WTC11 (cell line): Measurements from ENCODE around the gene PDS5A. TPM values are rescaled to one million over a fixed set of nuclear protein-coding genes. Genes with fewer than 3 reads are reported as not detected.

ENCODE experiments used
- ATAC-seq: fragments of 200-7000 bp; cut with Tn5 transposase; 2 replicates; pipeline ENCODE4 v1.10.0; 2021; ENCODE audit warnings: mild to moderate bottlenecking, moderate library complexity
- CTCF ChIA-PET: fragments of 300-600 bp; sonication (Branson Sonifier 250); formaldehyde crosslinking; loops from one replicate; lab custom pipeline; 2021; ENCODE audit warnings: antibody characterized with exemption; lab: Charles Lee
- POLR2A ChIA-PET: fragments of 350-600 bp; sonication (Branson Sonifier 250); formaldehyde crosslinking; loops from one replicate; lab custom pipeline; 2021; ENCODE audit warnings: antibody characterized with exemption; lab: Charles Lee
- DNase-seq: peaks from one replicate; pipeline ENCODE4 v3.0.0; 2021; ENCODE audit warnings: low spot score
- H3K27ac Mint-ChIP-seq: 2 replicates; pipeline ENCODE4 v1.8.0; 2021; ENCODE audit warnings: mixed read lengths
- H3K27me3 Mint-ChIP-seq: 2 replicates; pipeline ENCODE4 v1.8.0; 2021; ENCODE audit warnings: low read depth, mild to moderate bottlenecking, moderate library complexity, mixed read lengths
- H3K36me3 Mint-ChIP-seq: 2 replicates; pipeline ENCODE4 v1.8.0; 2021; ENCODE audit warnings: mixed read lengths
- H3K4me1 Mint-ChIP-seq: 2 replicates; pipeline ENCODE4 v1.8.0; 2022; ENCODE audit warnings: mixed read lengths
- H3K4me3 Mint-ChIP-seq: 2 replicates; pipeline ENCODE4 v1.8.0; 2021; ENCODE audit warnings: mild to moderate bottlenecking, moderate library complexity, mixed read lengths
- H3K9me3 Mint-ChIP-seq: 2 replicates; pipeline ENCODE4 v1.8.0; 2021; ENCODE audit warnings: mixed read lengths
- ARID4B ChIP-seq: sonication (generic); formaldehyde crosslinking; IDR thresholded peaks from 2 replicates; pipeline ENCODE4 v1.8.0; 2023; ENCODE audit warnings: missing genetic modification reagents, mild to moderate bottlenecking, borderline replicate concordance
- ATF6 ChIP-seq: sonication (generic); formaldehyde crosslinking; IDR thresholded peaks from 2 replicates; pipeline ENCODE4 v1.8.1; 2023; ENCODE audit warnings: mild to moderate bottlenecking, missing genetic modification reagents
- CBFB ChIP-seq: sonication (generic); formaldehyde crosslinking; IDR thresholded peaks from 2 replicates; pipeline ENCODE4 v1.8.1; 2022; ENCODE audit warnings: mild to moderate bottlenecking, low read depth, missing genetic modification reagents
- CREB1 ChIP-seq: sonication (generic); formaldehyde crosslinking; IDR thresholded peaks from 2 replicates; pipeline ENCODE4 v1.8.0; 2023; ENCODE audit warnings: mild to moderate bottlenecking, missing genetic modification reagents
- CREM ChIP-seq: sonication (generic); formaldehyde crosslinking; IDR thresholded peaks from 2 replicates; pipeline ENCODE4 v1.8.1; 2022; ENCODE audit warnings: mild to moderate bottlenecking, missing genetic modification reagents, moderate library complexity
- ESRRA ChIP-seq: sonication (generic); formaldehyde crosslinking; IDR thresholded peaks from 2 replicates; pipeline ENCODE4 v1.8.1; 2022; ENCODE audit warnings: mild to moderate bottlenecking, missing genetic modification reagents, borderline replicate concordance
- FOXJ3 ChIP-seq: sonication (generic); formaldehyde crosslinking; IDR thresholded peaks from 2 replicates; pipeline ENCODE4 v1.9.0; 2021; ENCODE audit warnings: missing genetic modification reagents, mild to moderate bottlenecking, borderline replicate concordance
- GTF2I ChIP-seq: fragments of 250-450 bp; sonication (Bioruptor Pico); conservative IDR thresholded peaks from 2 replicates; pipeline ENCODE4 v1.4.0; 2021; ENCODE audit warnings: mild to moderate bottlenecking
- MLX ChIP-seq: sonication (generic); formaldehyde crosslinking; IDR thresholded peaks from 2 replicates; pipeline ENCODE4 v1.8.1; 2023; ENCODE audit warnings: mild to moderate bottlenecking, missing genetic modification reagents, moderate library complexity
- MYBL2 ChIP-seq: sonication (generic); formaldehyde crosslinking; IDR thresholded peaks from 2 replicates; pipeline ENCODE4 v1.8.1; 2023; ENCODE audit warnings: mild to moderate bottlenecking, moderate library complexity, missing genetic modification reagents
- NR1H2 ChIP-seq: sonication (generic); formaldehyde crosslinking; IDR thresholded peaks from 2 replicates; pipeline ENCODE4 v1.9.0; 2021; ENCODE audit warnings: mild to moderate bottlenecking, moderate library complexity, missing genetic modification reagents
- OVOL2 ChIP-seq: fragments of 250-450 bp; sonication (Bioruptor Pico); IDR thresholded peaks from 2 replicates; pipeline ENCODE4 v1.9.0; 2021; ENCODE audit warnings: mild to moderate bottlenecking, borderline replicate concordance
- TCF7 ChIP-seq: sonication (generic); formaldehyde crosslinking; IDR thresholded peaks from 2 replicates; pipeline ENCODE4 v1.8.0; 2022; ENCODE audit warnings: mild to moderate bottlenecking, low read depth, missing genetic modification reagents, moderate library complexity
- TP53 ChIP-seq: sonication (generic); formaldehyde crosslinking; IDR thresholded peaks from 2 replicates; pipeline ENCODE4 v1.8.1; 2023; ENCODE audit warnings: mild to moderate bottlenecking, missing genetic modification reagents
- USF2 ChIP-seq: sonication (generic); formaldehyde crosslinking; IDR thresholded peaks from 2 replicates; pipeline ENCODE4 v1.8.1; 2023; ENCODE audit warnings: mild to moderate bottlenecking, missing genetic modification reagents, moderate library complexity
- ZBTB21 ChIP-seq: sonication (generic); formaldehyde crosslinking; IDR thresholded peaks from 2 replicates; pipeline ENCODE4 v1.8.1; 2023; ENCODE audit warnings: mild to moderate bottlenecking, missing genetic modification reagents, borderline replicate concordance
- ZNF121 ChIP-seq: sonication (generic); formaldehyde crosslinking; IDR thresholded peaks from 2 replicates; pipeline ENCODE4 v1.8.0; 2023; ENCODE audit warnings: missing genetic modification reagents
- ZNF232 ChIP-seq: sonication (generic); formaldehyde crosslinking; IDR thresholded peaks from 2 replicates; pipeline ENCODE4 v1.8.0; 2022; ENCODE audit warnings: mild to moderate bottlenecking, missing genetic modification reagents
- ZNF416 ChIP-seq: fragments of 250-450 bp; sonication (Bioruptor Pico); IDR thresholded peaks from 2 replicates; pipeline ENCODE4 v1.9.0; 2021; ENCODE audit warnings: mild to moderate bottlenecking, inconsistent platforms
- total RNA-seq: library from RNA; stranded (reverse); gene quantifications from 3 replicates; pipeline ENCODE4 v1.2.3, GENCODE V29; 2021

PDS5A gene
- total RNA-seq, 1 experiment from 2014 or later: 61.7 TPM

- H3K36me3 Mint-ChIP-seq: peaks cover 45% of the 10 kb centered on the region
- ChIA-PET POLR2A (no interaction called here), CTCF (no interaction called here)
- ATAC-seq (no peak), DNase-seq (no peak)
- H3K27me3 Mint-ChIP-seq: no peaks in the 10 kb centered on the region
- peaks cover 5% of the 10 kb centered on the region for H3K9me3 Mint-ChIP-seq
- H3K4me3 Mint-ChIP-seq: no peak overlapping the region; the same call in 1 of the 2 replicates
- peaks cover 25% of the 10 kb centered on the region for H3K4me1 Mint-ChIP-seq
- TF ChIP-seq ZBTB21 (CRISPR knock-in tag) (no peak), GTF2I (CRISPR knock-in tag) (no peak), OVOL2 (CRISPR knock-in tag) (no peak)
- peak overlapping the region; percentile 95 for H3K27ac Mint-ChIP-seq
Observed at GRCh38 chr4:39888541-39888940, 89.2 kb downstream of the PDS5A start.

GRCh38 chr4:39883646-39884045 is 94.1 kb downstream of the PDS5A start:
- no peak for ATAC-seq
- H3K27ac Mint-ChIP-seq: peak overlapping the region; percentile 68; the same call in 1 of the 2 replicates
- peaks cover 8% of the 10 kb centered on the region for H3K9me3 Mint-ChIP-seq
- H3K27me3 Mint-ChIP-seq: no peaks in the 10 kb centered on the region
- peaks cover 63% of the 10 kb centered on the region for H3K36me3 Mint-ChIP-seq
- TF ChIP-seq MLX (CRISPR knock-in tag): no peak
- no peak for TF ChIP-seq ARID4B (CRISPR knock-in tag)
- TF ChIP-seq FOXJ3: no peak
- no peak for TF ChIP-seq CBFB
- no peak for TF ChIP-seq CREM (CRISPR knock-in tag)
- TF ChIP-seq ATF6 (CRISPR knock-in tag): no peak
- TF ChIP-seq, all 79 proteins: peak for 0
- Mint-ChIP-seq H3K4me3 (no peak overlapping the region), H3K4me1 (peaks cover 6% of the 10 kb centered on the region)
- ChIA-PET CTCF (no interaction called here), POLR2A (no interaction called here)
- no peak for DNase-seq

GRCh38 chr4:39881789-39882188 is 95.9 kb downstream of the PDS5A start:
- no peaks in the 10 kb centered on the region for H3K27me3 Mint-ChIP-seq
- DNase-seq (no peak), ATAC-seq (no peak)
- no peak for TF ChIP-seq CREB1 (CRISPR knock-in tag)
- no peak for TF ChIP-seq MYBL2 (CRISPR knock-in tag)
- TF ChIP-seq ZNF416 (CRISPR knock-in tag): no peak
- TF ChIP-seq ARID4B (CRISPR knock-in tag): no peak
- TF ChIP-seq USF2: no peak
- no peak for TF ChIP-seq NR1H2
- no peak for TF ChIP-seq TP53 (CRISPR knock-in tag)
- TF ChIP-seq ZNF232 (CRISPR knock-in tag): no peak
- no peak for TF ChIP-seq ZNF121 (CRISPR knock-in tag)
- TF ChIP-seq TCF7: no peak
- no peak for TF ChIP-seq ESRRA (CRISPR knock-in tag)
- H3K4me3 Mint-ChIP-seq: no peak overlapping the region
- peaks cover 3% of the 10 kb centered on the region; the same call in 1 of the 2 replicates for H3K9me3 Mint-ChIP-seq
- peaks cover 47% of the 10 kb centered on the region for H3K36me3 Mint-ChIP-seq
- ChIA-PET CTCF (no interaction called here), POLR2A (no interaction called here)
- no peak overlapping the region for H3K27ac Mint-ChIP-seq
- no peaks in the 10 kb centered on the region for H3K4me1 Mint-ChIP-seq
